Measurements from ENCODE around the gene LRRC14B.

The LRRC14B gene

DNA sequence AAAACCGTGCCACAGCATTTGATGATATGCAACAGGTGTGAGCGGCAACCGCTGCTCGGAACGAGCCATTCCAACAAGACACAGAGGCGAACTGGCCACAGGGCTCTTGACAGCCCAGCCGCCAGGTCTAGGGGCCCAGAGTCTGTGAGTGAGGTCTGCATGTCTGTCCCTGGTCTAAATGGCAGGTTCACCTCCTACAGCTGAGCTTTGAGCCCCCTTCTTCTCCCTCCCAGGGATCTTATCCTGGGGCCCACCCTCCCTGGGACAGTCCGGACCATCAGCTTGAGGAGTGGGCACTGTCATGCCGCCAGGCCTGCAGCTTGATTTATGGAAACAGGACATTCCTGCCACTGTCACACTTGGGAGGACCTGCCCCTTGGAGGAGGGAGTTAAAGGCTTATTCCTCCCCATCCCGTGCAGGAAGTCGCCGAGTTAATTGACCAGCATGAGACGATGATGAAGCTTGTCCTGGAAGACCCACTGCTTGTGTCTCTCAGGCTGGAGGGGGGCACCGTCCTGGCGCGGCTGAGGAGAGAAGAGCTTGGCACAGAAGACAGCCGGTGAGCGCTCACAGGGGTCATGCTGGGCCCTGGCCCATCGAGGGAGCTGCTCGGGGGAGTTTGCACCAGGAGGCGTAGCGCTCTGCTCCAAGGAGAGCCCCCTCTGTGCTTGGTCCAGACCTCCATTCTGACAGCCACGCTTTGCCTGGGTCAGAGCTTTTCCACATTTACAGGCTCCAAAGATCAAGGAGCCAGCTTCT is 35.5 kb upstream of the LRRC14B start:
- H3K27ac ChIP-seq (replicated peaks) = no peak overlapping the region
- no peak for DNase-seq (ENCODE audit: low read depth in 1 of 2, low spot score in 1 of 2)
- peaks cover 16% of the 10 kb centered on the region for H3K27me3 ChIP-seq (ENCODE audit: insufficient read depth, poor library complexity, severe bottlenecking)
- H3K4me3 ChIP-seq (replicated peaks; ENCODE audit: insufficient read depth, low read length) = no peak overlapping the region
- TF ChIP-seq, protein P1, sequence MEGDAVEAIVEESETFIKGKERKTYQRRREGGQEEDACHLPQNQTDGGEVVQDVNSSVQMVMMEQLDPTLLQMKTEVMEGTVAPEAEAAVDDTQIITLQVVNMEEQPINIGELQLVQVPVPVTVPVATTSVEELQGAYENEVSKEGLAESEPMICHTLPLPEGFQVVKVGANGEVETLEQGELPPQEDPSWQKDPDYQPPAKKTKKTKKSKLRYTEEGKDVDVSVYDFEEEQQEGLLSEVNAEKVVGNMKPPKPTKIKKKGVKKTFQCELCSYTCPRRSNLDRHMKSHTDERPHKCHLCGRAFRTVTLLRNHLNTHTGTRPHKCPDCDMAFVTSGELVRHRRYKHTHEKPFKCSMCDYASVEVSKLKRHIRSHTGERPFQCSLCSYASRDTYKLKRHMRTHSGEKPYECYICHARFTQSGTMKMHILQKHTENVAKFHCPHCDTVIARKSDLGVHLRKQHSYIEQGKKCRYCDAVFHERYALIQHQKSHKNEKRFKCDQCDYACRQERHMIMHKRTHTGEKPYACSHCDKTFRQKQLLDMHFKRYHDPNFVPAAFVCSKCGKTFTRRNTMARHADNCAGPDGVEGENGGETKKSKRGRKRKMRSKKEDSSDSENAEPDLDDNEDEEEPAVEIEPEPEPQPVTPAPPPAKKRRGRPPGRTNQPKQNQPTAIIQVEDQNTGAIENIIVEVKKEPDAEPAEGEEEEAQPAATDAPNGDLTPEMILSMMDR (IDR thresholded peaks at IDR 0.05; ENCODE audit: insufficient read depth, low read length) = no peak
- TF ChIP-seq GABPA (IDR thresholded peaks at IDR 0.05; ENCODE audit: low read depth) (no peak), SPI1 (IDR thresholded peaks at IDR 0.05; ENCODE audit: borderline replicate concordance, low read depth) (no peak), POLR2AphosphoS5 (IDR thresholded peaks at IDR 0.05; ENCODE audit: low read depth) (no peak)
- TF ChIP-seq, protein P2, sequence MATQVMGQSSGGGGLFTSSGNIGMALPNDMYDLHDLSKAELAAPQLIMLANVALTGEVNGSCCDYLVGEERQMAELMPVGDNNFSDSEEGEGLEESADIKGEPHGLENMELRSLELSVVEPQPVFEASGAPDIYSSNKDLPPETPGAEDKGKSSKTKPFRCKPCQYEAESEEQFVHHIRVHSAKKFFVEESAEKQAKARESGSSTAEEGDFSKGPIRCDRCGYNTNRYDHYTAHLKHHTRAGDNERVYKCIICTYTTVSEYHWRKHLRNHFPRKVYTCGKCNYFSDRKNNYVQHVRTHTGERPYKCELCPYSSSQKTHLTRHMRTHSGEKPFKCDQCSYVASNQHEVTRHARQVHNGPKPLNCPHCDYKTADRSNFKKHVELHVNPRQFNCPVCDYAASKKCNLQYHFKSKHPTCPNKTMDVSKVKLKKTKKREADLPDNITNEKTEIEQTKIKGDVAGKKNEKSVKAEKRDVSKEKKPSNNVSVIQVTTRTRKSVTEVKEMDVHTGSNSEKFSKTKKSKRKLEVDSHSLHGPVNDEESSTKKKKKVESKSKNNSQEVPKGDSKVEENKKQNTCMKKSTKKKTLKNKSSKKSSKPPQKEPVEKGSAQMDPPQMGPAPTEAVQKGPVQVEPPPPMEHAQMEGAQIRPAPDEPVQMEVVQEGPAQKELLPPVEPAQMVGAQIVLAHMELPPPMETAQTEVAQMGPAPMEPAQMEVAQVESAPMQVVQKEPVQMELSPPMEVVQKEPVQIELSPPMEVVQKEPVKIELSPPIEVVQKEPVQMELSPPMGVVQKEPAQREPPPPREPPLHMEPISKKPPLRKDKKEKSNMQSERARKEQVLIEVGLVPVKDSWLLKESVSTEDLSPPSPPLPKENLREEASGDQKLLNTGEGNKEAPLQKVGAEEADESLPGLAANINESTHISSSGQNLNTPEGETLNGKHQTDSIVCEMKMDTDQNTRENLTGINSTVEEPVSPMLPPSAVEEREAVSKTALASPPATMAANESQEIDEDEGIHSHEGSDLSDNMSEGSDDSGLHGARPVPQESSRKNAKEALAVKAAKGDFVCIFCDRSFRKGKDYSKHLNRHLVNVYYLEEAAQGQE (IDR thresholded peaks at IDR 0.05; ENCODE audit: insufficient replicate concordance, low read depth) = no peak

DNA sequence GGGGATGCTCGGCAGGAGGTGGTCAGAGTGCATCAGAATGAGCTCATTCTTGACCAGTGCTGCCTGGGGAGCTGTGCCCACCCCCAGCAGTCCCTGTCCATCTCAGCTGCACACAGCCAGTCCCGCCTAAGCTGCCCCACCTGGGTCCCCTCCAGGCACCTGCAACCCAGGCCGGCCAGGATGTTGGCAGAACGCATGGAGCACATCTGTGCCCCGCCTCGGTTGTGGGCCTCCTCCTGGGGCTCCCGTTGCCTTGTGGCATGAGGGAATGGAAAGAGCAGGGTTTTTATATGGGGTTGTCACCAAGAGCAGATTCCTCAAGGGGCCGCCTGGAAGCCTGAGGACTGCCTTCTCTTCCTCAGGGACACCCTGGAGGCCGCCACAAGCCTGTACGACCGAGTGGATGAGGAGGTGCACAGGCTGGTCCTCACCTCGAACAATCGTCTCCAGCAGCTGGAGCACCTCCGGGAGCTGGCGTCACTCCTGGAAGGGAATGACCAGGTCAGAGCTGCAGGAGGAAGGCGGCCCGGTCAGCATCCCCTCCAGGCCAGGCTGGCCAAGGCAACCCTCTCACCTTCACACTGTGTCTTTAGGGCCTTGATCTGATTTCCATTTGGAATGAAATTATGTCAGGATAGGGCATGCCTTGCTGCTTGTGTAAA is 34.8 kb upstream of the LRRC14B start:
- H3K27me3 ChIP-seq (ENCODE audit: insufficient read depth, poor library complexity, severe bottlenecking) = peaks cover 16% of the 10 kb centered on the region
- TF ChIP-seq, protein P2 (IDR thresholded peaks at IDR 0.05; ENCODE audit: insufficient replicate concordance, low read depth) = no peak
- TF ChIP-seq POLR2AphosphoS5 (IDR thresholded peaks at IDR 0.05; ENCODE audit: low read depth) = no peak
- TF ChIP-seq SPI1 (IDR thresholded peaks at IDR 0.05; ENCODE audit: borderline replicate concordance, low read depth) = no peak
- TF ChIP-seq, protein P1 (IDR thresholded peaks at IDR 0.05; ENCODE audit: insufficient read depth, low read length) = no peak
- no peak for TF ChIP-seq GABPA (IDR thresholded peaks at IDR 0.05; ENCODE audit: low read depth)
- H3K4me3 ChIP-seq (replicated peaks; ENCODE audit: insufficient read depth, low read length) = no peak overlapping the region
- no peak for DNase-seq (ENCODE audit: low read depth in 1 of 2, low spot score in 1 of 2)
- H3K27ac ChIP-seq (replicated peaks) = no peak overlapping the region

DNA sequence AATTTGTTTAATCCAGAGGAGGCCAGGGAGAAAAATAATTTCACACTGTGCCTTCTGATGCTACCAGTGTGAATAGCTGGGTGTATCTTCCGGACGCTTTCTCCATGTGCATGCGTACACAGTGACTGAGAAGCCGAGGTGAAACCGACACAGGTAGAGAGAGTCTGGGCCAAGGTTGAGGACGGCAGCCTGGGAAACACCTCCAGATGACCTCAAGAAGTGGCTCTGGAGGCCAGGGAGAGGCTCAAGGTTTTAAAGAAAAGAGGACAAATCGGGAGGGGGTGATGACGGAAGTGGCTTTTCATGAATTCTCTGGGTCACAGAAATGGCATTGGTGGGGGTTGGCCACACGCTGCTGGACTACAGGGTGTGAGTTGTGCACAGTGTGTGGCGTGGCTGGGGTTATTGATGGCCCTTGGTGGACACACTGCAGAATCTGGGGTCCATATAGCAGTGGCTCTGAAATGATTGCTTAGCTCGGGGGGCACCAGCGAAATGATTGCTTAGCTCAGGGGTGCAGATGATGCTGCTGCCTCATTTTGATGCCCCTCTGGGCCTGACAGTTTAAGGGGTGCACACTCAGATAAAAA is 34.1 kb upstream of the LRRC14B start:
- H3K27me3 ChIP-seq (ENCODE audit: insufficient read depth, poor library complexity, severe bottlenecking) = peaks cover 16% of the 10 kb centered on the region
- TF ChIP-seq, protein P1 (IDR thresholded peaks at IDR 0.05; ENCODE audit: insufficient read depth, low read length) = no peak
- TF ChIP-seq GABPA (IDR thresholded peaks at IDR 0.05; ENCODE audit: low read depth) = no peak
- no peak for DNase-seq (ENCODE audit: low read depth in 1 of 2, low spot score in 1 of 2)

More for the DNA sequence above, 34.1 kb upstream of the LRRC14B start:
- no peak overlapping the region for H3K27ac ChIP-seq (replicated peaks)
- H3K4me3 ChIP-seq (replicated peaks; ENCODE audit: insufficient read depth, low read length) = no peak overlapping the region

Measured in HL-60 (cell line).